ENCODE measurements around the gene NOP10.
"Not testable (repeated sequence)": the region's sequence is repeated elsewhere in the genome, so short reads cannot be mapped to it uniquely, and the experiment has no call there.

The NOP10 gene

DNA sequence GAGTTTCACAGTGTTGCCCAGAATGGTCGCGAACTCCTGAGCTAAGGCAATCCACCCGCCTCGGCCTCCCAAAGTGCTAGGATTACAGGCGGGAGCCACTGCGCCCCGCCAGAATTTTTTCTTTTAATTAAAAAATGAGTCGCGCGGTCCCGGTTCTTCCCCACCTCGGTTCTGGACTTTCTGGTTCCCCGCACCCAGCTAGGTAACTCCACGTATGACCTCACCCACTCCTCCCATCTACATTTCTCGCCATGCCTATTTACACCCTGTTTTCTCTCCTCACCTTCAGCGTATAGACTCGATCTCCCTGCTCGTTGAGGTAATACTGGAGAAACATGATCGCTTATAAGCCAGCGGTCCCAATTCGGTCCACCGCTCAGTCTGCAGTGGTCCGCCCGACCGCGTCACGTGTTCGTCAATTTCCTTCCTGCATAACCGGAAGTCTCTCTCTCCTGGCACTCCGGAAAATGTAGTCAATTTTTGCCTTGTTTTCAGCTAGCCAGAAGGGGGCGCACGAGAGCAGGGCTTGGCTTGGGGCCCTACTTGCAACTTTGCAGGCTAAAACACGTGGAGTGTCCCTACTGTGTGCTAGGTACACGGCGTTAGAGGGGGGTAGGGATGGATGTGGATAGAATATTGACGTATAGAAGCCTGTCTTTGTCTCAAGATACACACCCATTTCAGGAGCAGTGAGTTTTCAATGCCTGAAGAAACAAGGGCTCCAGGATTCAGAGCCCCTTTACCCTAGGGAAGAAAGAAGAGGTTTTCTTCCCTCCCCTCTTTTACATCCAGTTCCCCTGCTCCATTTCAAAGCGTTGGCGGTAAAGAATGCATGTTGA is at the start of gene NOP10, which contains the start of gene NUTM1:
TSS of gene NOP10 (minus strand) at position 400 of the 839 bp plus-strand sequence. CDS start at position 337, 63 bp downstream.
TSS of gene NUTM1 (plus strand) at position 579 of the 839 bp plus-strand sequence. CDS start 382 bp downstream, outside the sequence.
- H3K4me3 ChIP-seq (replicated peaks; ENCODE audit: low read depth, low read length): peak within 1 kb of the TSS; percentile 82
- TF ChIP-seq, protein P1, sequence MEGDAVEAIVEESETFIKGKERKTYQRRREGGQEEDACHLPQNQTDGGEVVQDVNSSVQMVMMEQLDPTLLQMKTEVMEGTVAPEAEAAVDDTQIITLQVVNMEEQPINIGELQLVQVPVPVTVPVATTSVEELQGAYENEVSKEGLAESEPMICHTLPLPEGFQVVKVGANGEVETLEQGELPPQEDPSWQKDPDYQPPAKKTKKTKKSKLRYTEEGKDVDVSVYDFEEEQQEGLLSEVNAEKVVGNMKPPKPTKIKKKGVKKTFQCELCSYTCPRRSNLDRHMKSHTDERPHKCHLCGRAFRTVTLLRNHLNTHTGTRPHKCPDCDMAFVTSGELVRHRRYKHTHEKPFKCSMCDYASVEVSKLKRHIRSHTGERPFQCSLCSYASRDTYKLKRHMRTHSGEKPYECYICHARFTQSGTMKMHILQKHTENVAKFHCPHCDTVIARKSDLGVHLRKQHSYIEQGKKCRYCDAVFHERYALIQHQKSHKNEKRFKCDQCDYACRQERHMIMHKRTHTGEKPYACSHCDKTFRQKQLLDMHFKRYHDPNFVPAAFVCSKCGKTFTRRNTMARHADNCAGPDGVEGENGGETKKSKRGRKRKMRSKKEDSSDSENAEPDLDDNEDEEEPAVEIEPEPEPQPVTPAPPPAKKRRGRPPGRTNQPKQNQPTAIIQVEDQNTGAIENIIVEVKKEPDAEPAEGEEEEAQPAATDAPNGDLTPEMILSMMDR (IDR thresholded peaks at IDR 0.05; ENCODE audit: low read depth, low read length, missing control alignments): peak; percentile 86
- peak; percentile 90 for DNase-seq (ENCODE audit: extremely low read depth, low read depth)

DNA sequence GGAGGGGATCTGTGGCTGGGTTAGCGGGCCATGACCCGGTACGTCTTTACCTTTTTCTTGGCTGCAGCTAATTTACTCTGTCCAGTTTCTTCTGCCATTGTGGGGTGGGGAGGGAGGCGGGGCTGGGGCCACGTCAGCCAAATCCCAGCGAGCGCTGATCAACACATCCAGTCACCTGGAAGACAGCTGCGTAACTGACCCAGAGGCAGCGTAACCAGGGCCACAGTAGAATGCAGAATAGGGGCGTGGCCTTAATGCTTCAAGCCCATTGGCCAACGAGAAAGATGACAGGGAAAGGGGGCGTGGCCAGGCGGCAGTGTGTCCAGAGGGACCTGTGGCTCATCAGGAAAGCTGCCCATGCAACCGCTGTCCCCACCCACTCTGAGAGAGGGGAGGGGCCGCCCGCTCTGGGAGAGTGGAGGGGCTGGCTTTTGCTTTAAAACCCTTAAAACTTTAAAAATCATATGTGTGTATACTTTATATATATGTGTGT is 46.7 kb upstream of the NOP10 start:
- not testable (repeated sequence) for H3K4me3 ChIP-seq (replicated peaks; ENCODE audit: low read depth, low read length); DNase-seq (ENCODE audit: extremely low read depth, low read depth)

DNA sequence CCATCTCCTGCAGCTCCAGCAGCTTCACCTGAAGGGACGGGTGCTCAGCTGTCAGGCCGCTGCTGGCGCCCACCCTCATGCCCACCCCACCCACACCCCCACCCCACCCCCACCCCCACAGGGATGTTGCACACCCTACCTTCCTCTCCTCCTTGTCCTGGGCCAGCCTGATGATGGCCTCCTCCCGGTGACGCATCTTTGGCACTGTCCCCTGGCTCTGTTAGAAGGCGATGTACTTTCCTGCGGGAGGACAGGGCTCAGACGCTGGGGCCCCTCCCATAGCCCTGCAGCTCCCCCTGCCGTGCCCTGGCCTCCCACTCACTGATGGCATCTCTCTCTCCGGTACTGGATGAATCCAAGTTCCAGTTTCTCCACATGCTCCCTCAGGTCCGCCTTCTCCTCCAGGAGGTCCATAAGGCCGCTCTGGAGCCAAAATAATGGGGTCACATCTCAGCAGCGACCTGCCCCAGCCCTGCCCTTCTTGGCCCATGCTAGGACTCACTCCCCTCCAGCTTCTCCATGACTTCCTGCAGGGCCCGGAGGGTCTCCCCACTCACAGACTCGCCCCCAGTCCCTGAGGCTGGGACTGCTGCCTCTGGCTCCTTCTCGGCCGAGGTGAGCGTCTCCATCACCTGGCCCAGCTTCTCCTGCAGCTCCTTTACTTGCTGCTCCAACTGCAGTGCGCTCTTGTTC is 39.0 kb upstream of the NOP10 start:
- H3K4me3 ChIP-seq (replicated peaks; ENCODE audit: low read depth, low read length); DNase-seq (ENCODE audit: extremely low read depth, low read depth): not testable (repeated sequence)

DNA sequence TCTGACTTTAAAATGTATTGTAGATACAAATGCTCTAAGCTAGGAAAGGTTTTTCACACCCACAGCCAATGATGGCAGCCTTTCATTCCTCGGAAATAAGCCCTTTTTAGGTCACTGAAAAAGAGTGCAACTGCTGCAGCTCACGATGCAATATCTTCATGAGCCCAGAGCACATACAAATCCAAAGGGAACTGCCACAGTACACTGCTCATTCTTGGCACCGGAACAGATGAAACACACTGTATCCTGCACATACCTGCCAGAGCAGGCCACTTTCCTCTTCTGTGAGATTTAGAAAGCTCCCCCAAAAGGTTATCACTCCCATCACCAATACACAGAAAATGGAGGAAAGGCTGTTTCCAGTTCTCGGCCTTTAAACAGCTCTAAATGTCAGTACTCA is 37.6 kb upstream of the NOP10 start:
- not testable (repeated sequence) for DNase-seq (ENCODE audit: extremely low read depth, low read depth); H3K4me3 ChIP-seq (replicated peaks; ENCODE audit: low read depth, low read length)

DNA sequence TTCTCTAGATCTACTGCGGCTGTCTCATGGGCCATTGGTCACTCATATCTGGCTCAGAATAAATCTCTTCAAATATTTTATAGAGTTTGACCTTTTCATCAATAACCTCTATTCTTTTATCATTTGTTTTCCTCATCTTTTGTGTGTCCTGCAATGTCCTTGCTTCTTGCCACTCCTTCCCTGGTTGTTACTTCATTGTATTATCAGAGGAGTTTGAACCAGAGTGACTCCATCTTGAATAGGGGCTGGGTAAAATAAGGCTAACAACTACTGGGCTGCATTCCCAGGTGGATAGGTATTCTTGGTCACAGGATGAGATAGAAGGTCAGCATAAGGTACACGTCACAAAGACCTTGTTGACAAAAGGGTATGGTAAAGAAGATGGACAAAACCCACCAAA is 33.9 kb upstream of the NOP10 start:
- no peak for DNase-seq (ENCODE audit: extremely low read depth, low read depth)
- TF ChIP-seq, protein P1 (IDR thresholded peaks at IDR 0.05; ENCODE audit: low read depth, low read length, missing control alignments): no peak
- no peak overlapping the region for H3K4me3 ChIP-seq (replicated peaks; ENCODE audit: low read depth, low read length)

DNA sequence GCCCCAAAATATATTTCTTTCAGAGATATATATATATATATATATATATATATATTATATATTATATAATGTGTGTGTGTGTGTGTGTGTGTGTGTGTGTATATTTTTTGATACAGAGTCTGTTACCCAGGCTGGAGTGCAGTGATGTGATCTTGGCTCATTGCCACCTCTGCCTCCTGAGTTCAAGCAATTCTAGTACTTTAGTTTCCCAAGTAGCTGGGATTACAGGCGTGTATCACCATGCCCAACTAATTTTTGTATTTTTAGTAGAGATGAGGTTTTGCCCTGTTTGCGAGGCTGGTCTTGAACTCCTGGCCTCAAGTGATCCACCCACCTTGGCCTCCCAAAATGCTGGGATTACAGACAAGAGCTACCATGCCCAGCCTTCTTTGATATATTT is 32.6 kb upstream of the NOP10 start:
- DNase-seq (ENCODE audit: extremely low read depth, low read depth); H3K4me3 ChIP-seq (replicated peaks; ENCODE audit: low read depth, low read length): not testable (repeated sequence)

DNA sequence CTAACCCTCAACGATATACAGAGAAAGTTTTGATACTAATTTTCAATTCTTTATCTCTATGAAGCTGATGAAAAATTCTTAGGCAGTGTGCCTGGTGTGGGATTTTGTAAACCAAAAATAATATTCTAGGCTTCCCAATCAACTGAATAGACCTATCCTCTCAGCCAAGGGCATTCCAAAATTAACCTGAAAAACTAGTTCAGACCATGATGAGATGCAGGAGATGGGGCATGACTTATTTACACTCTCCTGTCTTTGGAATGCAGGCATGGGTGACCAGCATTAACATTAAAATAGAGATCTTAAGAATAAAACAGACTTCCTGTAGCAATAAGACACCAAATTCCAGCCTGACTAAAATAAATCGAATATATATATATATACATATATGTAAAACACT is 31.9 kb upstream of the NOP10 start:
- TF ChIP-seq, protein P1 (IDR thresholded peaks at IDR 0.05; ENCODE audit: low read depth, low read length, missing control alignments): no peak
- DNase-seq (ENCODE audit: extremely low read depth, low read depth): no peak
- H3K4me3 ChIP-seq (replicated peaks; ENCODE audit: low read depth, low read length): no peak overlapping the region

DNA sequence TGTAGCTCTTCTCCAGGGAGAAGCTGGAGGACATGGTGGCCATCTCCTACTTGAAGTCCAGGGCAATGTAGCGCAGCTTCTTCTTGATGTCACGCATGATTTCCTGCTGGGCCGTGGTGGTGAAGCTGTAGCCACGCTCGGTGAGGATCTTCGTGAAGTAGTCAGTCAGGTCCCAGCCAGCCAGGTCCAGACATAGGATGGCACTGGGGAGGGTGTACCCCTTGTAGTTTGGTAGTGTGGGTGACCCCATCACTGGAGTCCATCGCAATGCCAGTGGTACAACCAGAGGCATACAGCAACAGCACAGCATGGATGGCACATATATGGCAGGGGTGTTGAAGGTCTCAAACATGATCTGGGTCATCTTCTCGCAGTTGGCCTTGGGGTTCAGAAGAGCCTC is 31.0 kb upstream of the NOP10 start:
- no peak for DNase-seq (ENCODE audit: extremely low read depth, low read depth)
- TF ChIP-seq, protein P1 (IDR thresholded peaks at IDR 0.05; ENCODE audit: low read depth, low read length, missing control alignments): no peak
- no peak overlapping the region for H3K4me3 ChIP-seq (replicated peaks; ENCODE audit: low read depth, low read length)

Measured in HFF-Myc (cell line).